K562 (cell line): ENCODE results near the gene AQP9. TPM values are rescaled to one million over a fixed set of nuclear protein-coding genes. Genes with fewer than 3 reads are reported as not detected.
A peak's percentile ranks its signal among the peaks of the same experiment; 100 is the strongest.

ENCODE experiments used
- GABPA ChIP-seq: fragments of 200-800 bp; sonication (Bioruptor generic); conservative IDR thresholded peaks from 2 replicates; pipeline ENCODE4 v1.6.1; 2016; ENCODE audit warnings: low read depth, missing genetic modification characterization, missing compliant biosample characterization
- GABPB1 ChIP-seq: sonication (generic); formaldehyde crosslinking; IDR thresholded peaks from 2 replicates; pipeline ENCODE4 v1.8.0; 2022; ENCODE audit warnings: mild to moderate bottlenecking, missing genetic modification reagents
- GTF2F1 ChIP-seq: IDR thresholded peaks from 2 replicates; pipeline ENCODE4 v1.6.1; 2011; ENCODE audit warnings: low read depth, low read length, improper control_type of control experiment
- HNRNPUL1 ChIP-seq: fragments of 200-400 bp; formaldehyde crosslinking; IDR thresholded peaks from 2 replicates; pipeline ENCODE4 v1.6.1; 2017; ENCODE audit warnings: low read length
- IRF2 ChIP-seq: sonication (generic); formaldehyde crosslinking; IDR thresholded peaks from 2 replicates; pipeline ENCODE4 v1.8.1; 2022; ENCODE audit warnings: mild to moderate bottlenecking, missing genetic modification reagents
- LCOR ChIP-seq: sonication (generic); formaldehyde crosslinking; IDR thresholded peaks from 2 replicates; pipeline ENCODE4 v1.8.0; 2022; ENCODE audit warnings: mild to moderate bottlenecking, missing genetic modification reagents
- NCOA1 ChIP-seq: fragments of 450-650 bp; IDR thresholded peaks from 2 replicates; pipeline ENCODE4 v1.6.1; 2016; ENCODE audit warnings: low read depth
- NELFE ChIP-seq: IDR thresholded peaks from 2 replicates; pipeline ENCODE4 v1.6.1; 2011; ENCODE audit warnings: mild to moderate bottlenecking; ENCODE audit not compliant: insufficient read depth, insufficient read length
- OTX1 ChIP-seq: fragments of 450-650 bp; formaldehyde crosslinking; IDR thresholded peaks from 2 replicates; pipeline ENCODE4 v1.4.0; 2022; ENCODE audit warnings: mild to moderate bottlenecking
- PCBP1 ChIP-seq: fragments of 200-400 bp; formaldehyde crosslinking; IDR thresholded peaks from 2 replicates; pipeline ENCODE4 v1.6.1; 2018; ENCODE audit warnings: mild to moderate bottlenecking, low read depth, low read length; ENCODE audit not compliant: poor library complexity, severe bottlenecking
- PML ChIP-seq: IDR thresholded peaks from 2 replicates; pipeline ENCODE4 v1.6.1; 2012; ENCODE audit warnings: low read length, inconsistent platforms
- WHSC1 ChIP-seq: IDR thresholded peaks from one replicate; pipeline ENCODE4 v1.6.1; 2012; ENCODE audit warnings: low read length, control low read depth, inconsistent platforms
- ZNF140 ChIP-seq: fragments of 250-450 bp; sonication (Bioruptor Pico); IDR thresholded peaks from 2 replicates; pipeline ENCODE4 v1.8.0; 2021; ENCODE audit warnings: moderate library complexity, mild to moderate bottlenecking, inconsistent platforms
- ZNF785 ChIP-seq: fragments of 250-450 bp; sonication (Bioruptor Pico); IDR thresholded peaks from 2 replicates; pipeline ENCODE4 v1.4.0; 2020; ENCODE audit warnings: mild to moderate bottlenecking
- polyA plus RNA-seq, 8 experiments: library from polyadenylated mRNA; depleted of rRNA in 4 of 8; stranded (reverse) in 5 of 8; unstranded in 3 of 8; fragments of >200 nt; fragmentation: Nextera tagmentation in 2 of 8; fragmentation: Illumina TruSeq in 1 of 8; extraction: Ambion mirVana in 2 of 8; extraction: Trizol in 1 of 8; gene quantifications; 2 replicates each; pipeline versions ENCODE4 v1.2.1 to v1.2.3, GENCODE V29; 2011 to 2014; ENCODE audit warnings: inconsistent platforms in 1 of 8, missing spikeins in 1 of 8
- total RNA-seq, 7 experiments: library from RNA; depleted of rRNA in 6 of 7; stranded (reverse); fragments of >200 nt in 6 of 7; fragmentation: Illumina TruSeq in 2 of 7; extraction: Trizol in 2 of 7; gene quantifications; 2 replicates each; pipeline versions ENCODE4 v1.2.1 to v1.2.3, GENCODE V29; 2011 to 2021; ENCODE audit warnings: low replicate concordance in 1 of 7
- TF ChIP-seq, protein P1 (sequence below): sonication (generic); formaldehyde crosslinking; IDR thresholded peaks from 2 replicates; pipeline ENCODE4 v1.8.1; 2023; ENCODE audit warnings: mild to moderate bottlenecking, missing genetic modification reagents
- TF ChIP-seq, protein P2 (sequence below): fragments of 250-450 bp; sonication (Bioruptor Pico); IDR thresholded peaks from 2 replicates; pipeline ENCODE4 v1.5.0; 2020; ENCODE audit warnings: mild to moderate bottlenecking
- TF ChIP-seq, protein P3 (sequence below): fragments of 200-800 bp; sonication (Bioruptor generic); IDR thresholded peaks from 2 replicates; pipeline ENCODE4 v1.6.1; 2016; ENCODE audit warnings: missing genetic modification characterization, missing compliant biosample characterization
- TF ChIP-seq, protein P4 (sequence below): fragments of 450-650 bp; IDR thresholded peaks from 2 replicates; pipeline ENCODE4 v1.6.1; 2016; ENCODE audit warnings: mild to moderate bottlenecking

The AQP9 gene
- total and polyA plus RNA-seq, 9 of the 15 experiments (the other 6 are each of a cell fraction or from before 2014, with no cell fraction given): 0.04 to 0.33 (median 0.07) TPM; not detected in 4

DNA sequence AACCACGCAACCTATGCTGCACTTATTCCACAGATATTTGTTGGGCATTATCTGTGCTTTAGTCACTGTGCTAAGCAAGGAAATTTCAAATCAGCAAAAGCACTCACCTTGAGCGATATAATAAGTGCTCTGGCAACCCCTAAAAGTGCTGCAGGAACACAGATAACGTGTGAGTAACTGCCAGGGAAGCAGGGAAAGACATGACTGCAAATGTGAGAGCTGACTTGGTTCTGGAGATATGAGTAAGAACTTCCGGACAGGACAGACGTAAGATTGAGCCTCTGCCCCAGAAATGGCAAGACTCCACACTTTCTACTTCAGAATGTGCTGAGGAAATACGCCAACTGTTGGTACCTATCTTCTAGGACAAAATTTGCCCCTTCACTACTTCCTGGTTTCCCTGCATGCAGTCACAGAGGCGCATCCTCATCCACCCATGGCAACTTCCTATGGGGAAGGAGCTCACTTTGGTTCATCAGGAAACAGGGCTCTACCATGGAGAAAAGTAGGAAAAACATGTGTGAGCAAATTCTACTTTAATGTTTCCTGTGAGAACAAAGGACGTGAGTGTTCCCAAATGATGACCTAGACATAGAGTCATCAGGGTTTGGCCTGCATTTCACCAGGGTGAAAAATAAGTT, 41.7 kb downstream of the AQP9 start (continued):
- TF ChIP-seq GABPB1 (CRISPR knock-in tag) (no peak), GABPA (tag) (no peak; the same call in 1 of the 2 replicates), LCOR (peak; percentile 65), WHSC1 (no peak), GTF2F1 (no peak), IRF2 (no peak), PML (peak; percentile 91), PCBP1 (no peak), OTX1 (CRISPR knock-in tag) (0 out of 2 replicates have a peak, but pooled peaks have one; percentile 41), ZNF785 (no peak), NCOA1 (peak; percentile 87; the same call in 1 of the 2 replicates), HNRNPUL1 (no peak), NELFE (no peak), ZNF140 (CRISPR knock-in tag) (no peak)
- TF ChIP-seq, protein P1, sequence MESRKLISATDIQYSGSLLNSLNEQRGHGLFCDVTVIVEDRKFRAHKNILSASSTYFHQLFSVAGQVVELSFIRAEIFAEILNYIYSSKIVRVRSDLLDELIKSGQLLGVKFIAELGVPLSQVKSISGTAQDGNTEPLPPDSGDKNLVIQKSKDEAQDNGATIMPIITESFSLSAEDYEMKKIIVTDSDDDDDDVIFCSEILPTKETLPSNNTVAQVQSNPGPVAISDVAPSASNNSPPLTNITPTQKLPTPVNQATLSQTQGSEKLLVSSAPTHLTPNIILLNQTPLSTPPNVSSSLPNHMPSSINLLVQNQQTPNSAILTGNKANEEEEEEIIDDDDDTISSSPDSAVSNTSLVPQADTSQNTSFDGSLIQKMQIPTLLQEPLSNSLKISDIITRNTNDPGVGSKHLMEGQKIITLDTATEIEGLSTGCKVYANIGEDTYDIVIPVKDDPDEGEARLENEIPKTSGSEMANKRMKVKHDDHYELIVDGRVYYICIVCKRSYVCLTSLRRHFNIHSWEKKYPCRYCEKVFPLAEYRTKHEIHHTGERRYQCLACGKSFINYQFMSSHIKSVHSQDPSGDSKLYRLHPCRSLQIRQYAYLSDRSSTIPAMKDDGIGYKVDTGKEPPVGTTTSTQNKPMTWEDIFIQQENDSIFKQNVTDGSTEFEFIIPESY (CRISPR knock-in tag): peak; percentile 12; the same call in 1 of the 2 replicates
- TF ChIP-seq, protein P2, sequence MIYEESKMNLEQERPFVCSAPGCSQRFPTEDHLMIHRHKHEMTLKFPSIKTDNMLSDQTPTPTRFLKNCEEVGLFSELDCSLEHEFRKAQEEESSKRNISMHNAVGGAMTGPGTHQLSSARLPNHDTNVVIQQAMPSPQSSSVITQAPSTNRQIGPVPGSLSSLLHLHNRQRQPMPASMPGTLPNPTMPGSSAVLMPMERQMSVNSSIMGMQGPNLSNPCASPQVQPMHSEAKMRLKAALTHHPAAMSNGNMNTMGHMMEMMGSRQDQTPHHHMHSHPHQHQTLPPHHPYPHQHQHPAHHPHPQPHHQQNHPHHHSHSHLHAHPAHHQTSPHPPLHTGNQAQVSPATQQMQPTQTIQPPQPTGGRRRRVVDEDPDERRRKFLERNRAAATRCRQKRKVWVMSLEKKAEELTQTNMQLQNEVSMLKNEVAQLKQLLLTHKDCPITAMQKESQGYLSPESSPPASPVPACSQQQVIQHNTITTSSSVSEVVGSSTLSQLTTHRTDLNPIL (CRISPR knock-in tag): no peak
- TF ChIP-seq, protein P3, sequence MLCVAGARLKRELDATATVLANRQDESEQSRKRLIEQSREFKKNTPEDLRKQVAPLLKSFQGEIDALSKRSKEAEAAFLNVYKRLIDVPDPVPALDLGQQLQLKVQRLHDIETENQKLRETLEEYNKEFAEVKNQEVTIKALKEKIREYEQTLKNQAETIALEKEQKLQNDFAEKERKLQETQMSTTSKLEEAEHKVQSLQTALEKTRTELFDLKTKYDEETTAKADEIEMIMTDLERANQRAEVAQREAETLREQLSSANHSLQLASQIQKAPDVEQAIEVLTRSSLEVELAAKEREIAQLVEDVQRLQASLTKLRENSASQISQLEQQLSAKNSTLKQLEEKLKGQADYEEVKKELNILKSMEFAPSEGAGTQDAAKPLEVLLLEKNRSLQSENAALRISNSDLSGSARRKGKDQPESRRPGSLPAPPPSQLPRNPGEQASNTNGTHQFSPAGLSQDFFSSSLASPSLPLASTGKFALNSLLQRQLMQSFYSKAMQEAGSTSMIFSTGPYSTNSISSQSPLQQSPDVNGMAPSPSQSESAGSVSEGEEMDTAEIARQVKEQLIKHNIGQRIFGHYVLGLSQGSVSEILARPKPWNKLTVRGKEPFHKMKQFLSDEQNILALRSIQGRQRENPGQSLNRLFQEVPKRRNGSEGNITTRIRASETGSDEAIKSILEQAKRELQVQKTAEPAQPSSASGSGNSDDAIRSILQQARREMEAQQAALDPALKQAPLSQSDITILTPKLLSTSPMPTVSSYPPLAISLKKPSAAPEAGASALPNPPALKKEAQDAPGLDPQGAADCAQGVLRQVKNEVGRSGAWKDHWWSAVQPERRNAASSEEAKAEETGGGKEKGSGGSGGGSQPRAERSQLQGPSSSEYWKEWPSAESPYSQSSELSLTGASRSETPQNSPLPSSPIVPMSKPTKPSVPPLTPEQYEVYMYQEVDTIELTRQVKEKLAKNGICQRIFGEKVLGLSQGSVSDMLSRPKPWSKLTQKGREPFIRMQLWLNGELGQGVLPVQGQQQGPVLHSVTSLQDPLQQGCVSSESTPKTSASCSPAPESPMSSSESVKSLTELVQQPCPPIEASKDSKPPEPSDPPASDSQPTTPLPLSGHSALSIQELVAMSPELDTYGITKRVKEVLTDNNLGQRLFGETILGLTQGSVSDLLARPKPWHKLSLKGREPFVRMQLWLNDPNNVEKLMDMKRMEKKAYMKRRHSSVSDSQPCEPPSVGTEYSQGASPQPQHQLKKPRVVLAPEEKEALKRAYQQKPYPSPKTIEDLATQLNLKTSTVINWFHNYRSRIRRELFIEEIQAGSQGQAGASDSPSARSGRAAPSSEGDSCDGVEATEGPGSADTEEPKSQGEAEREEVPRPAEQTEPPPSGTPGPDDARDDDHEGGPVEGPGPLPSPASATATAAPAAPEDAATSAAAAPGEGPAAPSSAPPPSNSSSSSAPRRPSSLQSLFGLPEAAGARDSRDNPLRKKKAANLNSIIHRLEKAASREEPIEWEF (CRISPR knock-in tag): no peak
- TF ChIP-seq, protein P4, sequence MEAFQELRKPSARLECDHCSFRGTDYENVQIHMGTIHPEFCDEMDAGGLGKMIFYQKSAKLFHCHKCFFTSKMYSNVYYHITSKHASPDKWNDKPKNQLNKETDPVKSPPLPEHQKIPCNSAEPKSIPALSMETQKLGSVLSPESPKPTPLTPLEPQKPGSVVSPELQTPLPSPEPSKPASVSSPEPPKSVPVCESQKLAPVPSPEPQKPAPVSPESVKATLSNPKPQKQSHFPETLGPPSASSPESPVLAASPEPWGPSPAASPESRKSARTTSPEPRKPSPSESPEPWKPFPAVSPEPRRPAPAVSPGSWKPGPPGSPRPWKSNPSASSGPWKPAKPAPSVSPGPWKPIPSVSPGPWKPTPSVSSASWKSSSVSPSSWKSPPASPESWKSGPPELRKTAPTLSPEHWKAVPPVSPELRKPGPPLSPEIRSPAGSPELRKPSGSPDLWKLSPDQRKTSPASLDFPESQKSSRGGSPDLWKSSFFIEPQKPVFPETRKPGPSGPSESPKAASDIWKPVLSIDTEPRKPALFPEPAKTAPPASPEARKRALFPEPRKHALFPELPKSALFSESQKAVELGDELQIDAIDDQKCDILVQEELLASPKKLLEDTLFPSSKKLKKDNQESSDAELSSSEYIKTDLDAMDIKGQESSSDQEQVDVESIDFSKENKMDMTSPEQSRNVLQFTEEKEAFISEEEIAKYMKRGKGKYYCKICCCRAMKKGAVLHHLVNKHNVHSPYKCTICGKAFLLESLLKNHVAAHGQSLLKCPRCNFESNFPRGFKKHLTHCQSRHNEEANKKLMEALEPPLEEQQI: peak; percentile 90
